Measurements from ENCODE around the gene POU6F2.

The POU6F2 gene

GRCh38 chr7:39480901-39481300, 503.2 kb downstream of the POU6F2 start:
- no peaks in the 10 kb centered on the region for H3K9me3 ChIP-seq (ENCODE audit: control insufficient read depth in 2 of 2, low read length in 2 of 2)
- no peak overlapping the region for H3K9ac ChIP-seq (ENCODE audit: low read length in 2 of 2)
- H3K27me3 ChIP-seq (ENCODE audit: control insufficient read depth in 1 of 2, insufficient read depth in 2 of 2, low read length in 2 of 2): peaks cover 0 to 3% of the 10 kb centered on the region in 2 donors
- no peaks in the 10 kb centered on the region for H3K36me3 ChIP-seq (ENCODE audit: control insufficient read depth in 2 of 2, insufficient read depth in 2 of 2, low read length in 2 of 2)
- no peaks in the 10 kb centered on the region for H3K4me1 ChIP-seq (ENCODE audit: control insufficient read depth, insufficient read depth, low read length)
- no peak overlapping the region for H3K27ac ChIP-seq (ENCODE audit: low read length)
- H3K4me3 ChIP-seq (ENCODE audit: low read length in 2 of 2): no peak overlapping the region

DNA sequence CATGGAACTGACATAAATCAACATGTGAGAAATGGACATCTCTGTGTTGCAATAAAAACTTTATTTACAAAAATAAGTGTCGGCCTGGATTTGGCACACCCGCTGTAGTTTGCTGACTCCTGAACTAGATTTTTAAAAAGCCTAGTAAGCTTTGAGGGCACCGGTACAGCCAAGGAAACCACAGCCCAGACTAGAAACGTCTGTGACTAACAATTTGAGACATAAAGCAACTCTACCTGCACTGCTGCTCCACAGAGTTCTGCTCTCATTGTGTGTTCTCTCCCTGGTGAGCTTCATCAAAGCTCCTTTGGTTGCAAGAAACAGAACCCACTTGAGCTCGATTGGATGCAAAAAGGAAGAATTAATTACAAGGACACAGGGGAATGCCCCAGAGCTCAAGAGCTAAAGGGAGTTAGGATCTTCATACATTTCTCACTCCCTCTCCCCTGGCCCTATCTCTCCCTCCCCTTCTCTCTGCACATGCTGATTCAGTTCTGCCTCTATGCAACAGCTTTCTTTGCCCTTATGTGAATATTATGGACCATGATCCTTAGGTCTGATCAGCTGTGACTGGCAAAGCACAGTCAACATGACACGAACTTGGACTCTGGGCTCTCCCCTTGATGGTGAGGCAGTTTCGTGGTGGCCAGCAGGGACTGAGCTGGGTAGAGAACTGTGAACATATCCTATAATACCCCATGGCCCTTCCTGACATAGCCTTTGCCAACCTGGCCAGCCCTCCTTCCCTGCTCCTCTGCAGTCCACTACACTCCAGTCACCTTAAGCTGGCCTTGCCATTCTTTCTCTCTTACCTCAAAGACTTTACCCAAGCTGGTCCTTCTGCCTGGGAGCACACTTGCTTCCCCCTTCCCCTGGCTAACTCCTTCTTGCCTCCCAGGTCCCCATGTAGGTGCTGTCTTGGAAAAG, 511.0 kb downstream of the POU6F2 start:
- Histone ChIP-seq H3K27ac (ENCODE audit: low read length) (no peak overlapping the region), H3K36me3 (ENCODE audit: control insufficient read depth in 2 of 2, insufficient read depth in 2 of 2, low read length in 2 of 2) (no peaks in the 10 kb centered on the region), H3K27me3 (ENCODE audit: control insufficient read depth in 1 of 2, insufficient read depth in 2 of 2, low read length in 2 of 2) (peaks cover 0 to 4% of the 10 kb centered on the region in 2 donors), H3K9ac (ENCODE audit: low read length in 2 of 2) (no peak overlapping the region), H3K4me1 (ENCODE audit: control insufficient read depth, insufficient read depth, low read length) (no peaks in the 10 kb centered on the region), H3K4me3 (ENCODE audit: low read length in 2 of 2) (no peak overlapping the region), H3K9me3 (ENCODE audit: control insufficient read depth in 2 of 2, low read length in 2 of 2) (no peaks in the 10 kb centered on the region)

DNA sequence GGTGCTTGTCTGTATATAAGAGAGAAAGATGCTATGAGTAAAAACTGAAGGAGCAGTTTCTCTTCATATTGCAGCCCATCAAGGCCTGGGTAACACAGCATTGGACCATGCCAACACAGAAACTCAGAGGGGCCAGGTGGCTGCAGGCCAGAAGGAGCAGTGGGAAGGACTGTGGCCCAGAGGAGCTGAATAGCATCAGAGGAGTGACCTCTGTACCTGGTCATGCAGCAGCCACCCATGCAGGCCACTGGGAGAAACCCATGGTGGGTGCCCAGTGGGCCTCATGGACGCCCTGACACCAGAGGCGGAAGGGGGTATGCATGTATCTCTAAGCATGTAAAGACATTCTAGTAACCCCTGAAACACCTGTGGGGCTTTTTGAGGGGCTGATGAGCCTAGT, 512.6 kb downstream of the POU6F2 start:
- no peak overlapping the region for H3K9ac ChIP-seq (ENCODE audit: low read length in 2 of 2)
- no peak overlapping the region for H3K27ac ChIP-seq (ENCODE audit: low read length)
- H3K36me3 ChIP-seq (ENCODE audit: control insufficient read depth in 2 of 2, insufficient read depth in 2 of 2, low read length in 2 of 2): no peaks in the 10 kb centered on the region
- H3K4me3 ChIP-seq (ENCODE audit: low read length in 2 of 2): no peak overlapping the region
- H3K9me3 ChIP-seq (ENCODE audit: control insufficient read depth in 2 of 2, low read length in 2 of 2): no peaks in the 10 kb centered on the region
- H3K4me1 ChIP-seq (ENCODE audit: control insufficient read depth, insufficient read depth, low read length): no peaks in the 10 kb centered on the region
- peaks cover 0 to 4% of the 10 kb centered on the region in 2 donors for H3K27me3 ChIP-seq (ENCODE audit: control insufficient read depth in 1 of 2, insufficient read depth in 2 of 2, low read length in 2 of 2)

DNA sequence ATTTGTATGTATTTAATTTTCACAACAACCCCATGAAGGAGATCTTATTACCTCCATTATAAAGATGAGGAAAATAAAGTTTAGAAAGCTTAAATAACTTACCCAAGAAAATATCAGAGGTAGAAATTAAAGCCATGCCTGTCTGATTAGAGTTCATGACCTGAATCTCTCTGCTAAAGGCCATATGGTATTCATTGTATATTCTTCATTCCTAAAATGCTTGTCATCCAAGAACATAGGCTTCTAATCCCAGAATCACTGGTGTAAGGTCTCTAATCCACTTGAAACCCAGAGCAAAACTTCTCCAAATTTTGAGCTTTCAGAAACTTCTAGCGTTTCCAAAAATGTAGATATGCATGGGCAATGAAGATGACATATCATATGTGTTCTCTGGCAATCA, 516.2 kb downstream of the POU6F2 start:
- Histone ChIP-seq H3K36me3 (ENCODE audit: control insufficient read depth in 2 of 2, insufficient read depth in 2 of 2, low read length in 2 of 2) (no peaks in the 10 kb centered on the region), H3K27me3 (ENCODE audit: control insufficient read depth in 1 of 2, insufficient read depth in 2 of 2, low read length in 2 of 2) (peaks cover 0 to 2% of the 10 kb centered on the region in 2 donors), H3K4me3 (ENCODE audit: low read length in 2 of 2) (no peak overlapping the region), H3K27ac (ENCODE audit: low read length) (no peak overlapping the region), H3K9ac (ENCODE audit: low read length in 2 of 2) (no peak overlapping the region), H3K9me3 (ENCODE audit: control insufficient read depth in 2 of 2, low read length in 2 of 2) (no peaks in the 10 kb centered on the region), H3K4me1 (ENCODE audit: control insufficient read depth, insufficient read depth, low read length) (no peaks in the 10 kb centered on the region)

GRCh38 chr7:39501358-39501757, 523.6 kb downstream of the POU6F2 start:
- no peaks in the 10 kb centered on the region for H3K36me3 ChIP-seq (ENCODE audit: control insufficient read depth in 2 of 2, insufficient read depth in 2 of 2, low read length in 2 of 2)
- H3K4me3 ChIP-seq (ENCODE audit: low read length in 2 of 2): no peak overlapping the region
- H3K27ac ChIP-seq (ENCODE audit: low read length): no peak overlapping the region
- H3K9me3 ChIP-seq (ENCODE audit: control insufficient read depth in 2 of 2, low read length in 2 of 2): no peaks in the 10 kb centered on the region
- H3K27me3 ChIP-seq (ENCODE audit: control insufficient read depth in 1 of 2, insufficient read depth in 2 of 2, low read length in 2 of 2): no peaks in the 10 kb centered on the region
- H3K4me1 ChIP-seq (ENCODE audit: control insufficient read depth, insufficient read depth, low read length): no peaks in the 10 kb centered on the region
- no peak overlapping the region for H3K9ac ChIP-seq (ENCODE audit: low read length in 2 of 2)

- no peak overlapping the region for H3K4me3 ChIP-seq (ENCODE audit: low read length in 2 of 2)
- H3K36me3 ChIP-seq (ENCODE audit: control insufficient read depth in 2 of 2, insufficient read depth in 2 of 2, low read length in 2 of 2): no peaks in the 10 kb centered on the region
- no peak overlapping the region for H3K9ac ChIP-seq (ENCODE audit: low read length in 2 of 2)
- H3K4me1 ChIP-seq (ENCODE audit: control insufficient read depth, insufficient read depth, low read length): no peaks in the 10 kb centered on the region
- no peak overlapping the region for H3K27ac ChIP-seq (ENCODE audit: low read length)
- no peaks in the 10 kb centered on the region for H3K9me3 ChIP-seq (ENCODE audit: control insufficient read depth in 2 of 2, low read length in 2 of 2)
- no peaks in the 10 kb centered on the region for H3K27me3 ChIP-seq (ENCODE audit: control insufficient read depth in 1 of 2, insufficient read depth in 2 of 2, low read length in 2 of 2)
Measured at GRCh38 chr7:39504963-39505362, 527.3 kb downstream of the POU6F2 start.

- Histone ChIP-seq H3K27ac (ENCODE audit: low read length) (no peak overlapping the region), H3K9me3 (ENCODE audit: control insufficient read depth in 2 of 2, low read length in 2 of 2) (no peaks in the 10 kb centered on the region), H3K4me3 (ENCODE audit: low read length in 2 of 2) (no peak overlapping the region), H3K4me1 (ENCODE audit: control insufficient read depth, insufficient read depth, low read length) (no peaks in the 10 kb centered on the region), H3K27me3 (ENCODE audit: control insufficient read depth in 1 of 2, insufficient read depth in 2 of 2, low read length in 2 of 2) (peaks cover 0 to 3% of the 10 kb centered on the region in 2 donors), H3K9ac (ENCODE audit: low read length in 2 of 2) (no peak overlapping the region), H3K36me3 (ENCODE audit: control insufficient read depth in 2 of 2, insufficient read depth in 2 of 2, low read length in 2 of 2) (no peaks in the 10 kb centered on the region)
Measured at GRCh38 chr7:39507866-39508551, 530.3 kb downstream of the POU6F2 start.

DNA sequence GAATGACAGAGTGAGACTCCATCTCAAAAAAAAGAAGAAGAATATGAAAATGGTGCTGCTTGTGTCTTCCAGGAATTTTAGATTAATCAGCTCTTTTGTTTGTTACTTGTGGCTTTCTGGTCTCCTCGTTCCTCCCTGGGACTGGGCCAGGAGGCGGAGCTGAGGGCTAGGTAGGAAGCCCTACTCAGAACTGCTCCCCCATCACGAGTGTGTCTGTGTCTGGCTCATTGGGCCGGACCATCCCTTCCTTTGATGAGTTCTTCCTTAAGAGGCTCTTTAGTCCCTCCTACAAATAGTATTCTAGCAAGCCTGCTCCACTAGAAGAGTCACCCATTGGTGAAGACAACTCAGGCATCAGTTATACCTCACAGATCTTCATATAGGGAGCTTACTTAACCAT, 531.7 kb downstream of the POU6F2 start:
- Histone ChIP-seq H3K36me3 (ENCODE audit: control insufficient read depth in 2 of 2, insufficient read depth in 2 of 2, low read length in 2 of 2) (no peaks in the 10 kb centered on the region), H3K9ac (ENCODE audit: low read length in 2 of 2) (no peak overlapping the region), H3K27me3 (ENCODE audit: control insufficient read depth in 1 of 2, insufficient read depth in 2 of 2, low read length in 2 of 2) (peaks cover 0 to 3% of the 10 kb centered on the region in 2 donors), H3K4me1 (ENCODE audit: control insufficient read depth, insufficient read depth, low read length) (no peaks in the 10 kb centered on the region), H3K9me3 (ENCODE audit: control insufficient read depth in 2 of 2, low read length in 2 of 2) (no peaks in the 10 kb centered on the region), H3K27ac (ENCODE audit: low read length) (no peak overlapping the region), H3K4me3 (ENCODE audit: low read length in 2 of 2) (no peak overlapping the region)

GRCh38 chr7:39509912-39510311, 532.2 kb downstream of the POU6F2 start:
- H3K4me1 ChIP-seq (ENCODE audit: control insufficient read depth, insufficient read depth, low read length): no peaks in the 10 kb centered on the region
- H3K9me3 ChIP-seq (ENCODE audit: control insufficient read depth in 2 of 2, low read length in 2 of 2): no peaks in the 10 kb centered on the region
- H3K4me3 ChIP-seq (ENCODE audit: low read length in 2 of 2): no peak overlapping the region
- no peaks in the 10 kb centered on the region for H3K36me3 ChIP-seq (ENCODE audit: control insufficient read depth in 2 of 2, insufficient read depth in 2 of 2, low read length in 2 of 2)
- no peak overlapping the region for H3K9ac ChIP-seq (ENCODE audit: low read length in 2 of 2)
- peaks cover 0 to 3% of the 10 kb centered on the region in 2 donors for H3K27me3 ChIP-seq (ENCODE audit: control insufficient read depth in 1 of 2, insufficient read depth in 2 of 2, low read length in 2 of 2)
- no peak overlapping the region for H3K27ac ChIP-seq (ENCODE audit: low read length)

GRCh38 chr7:39510864-39511354, 533.2 kb downstream of the POU6F2 start:
- H3K4me1 ChIP-seq (ENCODE audit: control insufficient read depth, insufficient read depth, low read length): no peaks in the 10 kb centered on the region
- H3K9me3 ChIP-seq (ENCODE audit: control insufficient read depth in 2 of 2, low read length in 2 of 2): no peaks in the 10 kb centered on the region
- peaks cover 0 to 3% of the 10 kb centered on the region in 2 donors for H3K27me3 ChIP-seq (ENCODE audit: control insufficient read depth in 1 of 2, insufficient read depth in 2 of 2, low read length in 2 of 2)
- H3K4me3 ChIP-seq (ENCODE audit: low read length in 2 of 2): no peak overlapping the region
- no peaks in the 10 kb centered on the region for H3K36me3 ChIP-seq (ENCODE audit: control insufficient read depth in 2 of 2, insufficient read depth in 2 of 2, low read length in 2 of 2)
- H3K27ac ChIP-seq (ENCODE audit: low read length): no peak overlapping the region
- no peak overlapping the region for H3K9ac ChIP-seq (ENCODE audit: low read length in 2 of 2)
